Keratinocyte (primary cell): ENCODE measurements around the gene ID2. TPM values are rescaled to one million over a fixed set of nuclear protein-coding genes. Genes with fewer than 3 reads are reported as not detected.

Experiments used
- DNase-seq: peaks from one replicate; pipeline ENCODE4 v3.0.0-alpha.2; 2011; ENCODE audit warnings: low read depth, missing footprints, low spot score
- FAIRE-seq: peaks from 2 replicates; lab custom pipeline; 2011; peaks lifted over from hg19 to GRCh38; lab: Jason Lieb, UNC
- H2AFZ ChIP-seq: 2 replicates; pipeline ENCODE4 v1.6.0; 2012; ENCODE audit warnings: low read length, control low read depth, inconsistent platforms; ENCODE audit not compliant: control insufficient read depth
- H3K27ac ChIP-seq: 2 replicates; pipeline ENCODE4 v1.5.1; 2011; ENCODE audit warnings: low read length; ENCODE audit not compliant: control insufficient read depth, insufficient read depth
- H3K27me3 ChIP-seq: 3 replicates; pipeline ENCODE4 v1.6.0; 2011; ENCODE audit warnings: low read length; ENCODE audit not compliant: control insufficient read depth, insufficient read depth; ENCODE audit errors: extremely low read depth
- H3K36me3 ChIP-seq, 2 experiments: 2 replicates in 1 of 2; 3 replicates in 1 of 2; pipeline ENCODE4 v1.5.1; 2011; ENCODE audit warnings: low read length in 2 of 2, mild to moderate bottlenecking in 1 of 2; ENCODE audit not compliant: control insufficient read depth in 2 of 2, insufficient read depth in 2 of 2; ENCODE audit errors: extremely low read depth in 1 of 2
- H3K4me1 ChIP-seq: 3 replicates; pipeline ENCODE4 v1.5.1; 2011; ENCODE audit warnings: low read length; ENCODE audit not compliant: control insufficient read depth, insufficient read depth; ENCODE audit errors: extremely low read depth
- H3K4me2 ChIP-seq: 3 replicates; pipeline ENCODE4 v1.6.0; 2011; ENCODE audit warnings: low read depth, low read length; ENCODE audit not compliant: control insufficient read depth, insufficient read depth; ENCODE audit errors: extremely low read depth
- H3K4me3 ChIP-seq, 3 experiments: fragments of 200-600 bp in 1 of 3; sonication (generic) in 1 of 3; 2 replicates in 2 of 3; 3 replicates in 1 of 3; pipeline ENCODE4 v1.5.1; 2011 to 2016; ENCODE audit warnings: low read length in 3 of 3, mild to moderate bottlenecking in 3 of 3, control low read depth in 2 of 3, inconsistent platforms in 1 of 3, low read depth in 1 of 3, mixed read lengths in 1 of 3, mixed run types in 1 of 3, moderate library complexity in 1 of 3; ENCODE audit not compliant: control insufficient read depth in 2 of 3, insufficient read depth in 2 of 3; ENCODE audit errors: extremely low read depth in 1 of 3
- H3K79me2 ChIP-seq: 2 replicates; pipeline ENCODE4 v1.6.0; 2012; ENCODE audit warnings: low read length; ENCODE audit not compliant: control insufficient read depth, insufficient read depth
- H3K9ac ChIP-seq: 3 replicates; pipeline ENCODE4 v1.6.0; 2011; ENCODE audit warnings: low read length; ENCODE audit not compliant: control insufficient read depth, insufficient read depth; ENCODE audit errors: extremely low read depth
- H3K9me1 ChIP-seq: 3 replicates; pipeline ENCODE4 v1.6.0; 2011; ENCODE audit warnings: low read length; ENCODE audit not compliant: control insufficient read depth, insufficient read depth; ENCODE audit errors: extremely low read depth
- H3K9me3 ChIP-seq: 2 replicates; pipeline ENCODE4 v1.5.1; 2012; ENCODE audit warnings: low read depth, low read length; ENCODE audit not compliant: control insufficient read depth
- H4K20me1 ChIP-seq: 3 replicates; pipeline ENCODE4 v1.6.0; 2011; ENCODE audit warnings: low read length; ENCODE audit not compliant: control insufficient read depth, insufficient read depth; ENCODE audit errors: extremely low read depth
- CTCF ChIP-seq, 3 experiments: IDR thresholded peaks in 1 of 3; conservative IDR thresholded peaks in 1 of 3; optimal IDR thresholded peaks in 1 of 3; 2 replicates in 2 of 3; 3 replicates in 1 of 3; pipeline versions ENCODE3 to v1.5.1; 2011; ENCODE audit warnings: low read length in 3 of 3, mild to moderate bottlenecking in 3 of 3, moderate library complexity in 2 of 3, control low read depth in 1 of 3, inconsistent platforms in 1 of 3; ENCODE audit not compliant: insufficient read depth in 2 of 3; ENCODE audit errors: extremely low read depth in 1 of 3
- EZH2 ChIP-seq: IDR thresholded peaks from one replicate; pipeline ENCODE4 v1.6.1; 2012; ENCODE audit warnings: inconsistent platforms, mild to moderate bottlenecking, low read length, moderate library complexity
- dilution Hi-C: fragments of 300-500 bp; cut with MboI; formaldehyde crosslinking; loops from one replicate; pipeline ENCODE4 v1.7.0; 2020; ENCODE audit warnings: low sequenced_read_pairs; ENCODE audit not compliant: extremely low pct_ligation_motif_present
- polyA minus RNA-seq, 3 experiments: library from RNA; depleted of rRNA, polyadenylated mRNA; stranded (reverse); fragments of >200 nt; gene quantifications; 1 replicate in 1 of 3; 2 replicates in 1 of 3; 3 replicates in 1 of 3; pipeline ENCODE4 v1.2.3, GENCODE V29; 2011
- polyA plus RNA-seq, 5 experiments: library from polyadenylated mRNA; depleted of rRNA in 3 of 5; stranded (reverse) in 3 of 5; stranded (forward) in 1 of 5; unstranded in 1 of 5; fragments of >200 nt; gene quantifications; 1 replicate in 1 of 5; 2 replicates in 3 of 5; 3 replicates in 1 of 5; pipeline versions ENCODE4 v1.2.1 to v1.2.3, GENCODE V29; 2011 to 2012; ENCODE audit warnings: missing spikeins in 2 of 5, low read depth in 1 of 5, low replicate concordance in 1 of 5

ID2 gene
- polyA plus RNA-seq = 3.5 to 14.3 TPM (median 6.3 TPM) in 3 replicates
- polyA plus RNA-seq (2011; ENCODE audit: low read depth) = 7.7 TPM
- polyA plus RNA-seq (2011; cell fraction: cytosol; rRNA removed) = 2.1 and 2.2 TPM in 2 replicates
- polyA plus RNA-seq (2011; cell fraction: nucleus; rRNA removed) = 6.5 and 7.4 TPM in 2 replicates
- 2.1 and 10.7 TPM in 2 replicates for polyA plus RNA-seq (2012; ENCODE audit: low replicate concordance)
- 1.5 to 4.2 TPM (median 3.8 TPM) in 3 replicates for polyA minus RNA-seq
- polyA minus RNA-seq (2011; cell fraction: cytosol; rRNA and poly(A)+ RNA removed) = 3.6 TPM
- polyA minus RNA-seq (2011; cell fraction: nucleus; rRNA and poly(A)+ RNA removed) = 2.7 and 4.0 TPM in 2 replicates

GRCh38 chr2:8681786-8682692, at the start of gene ID2:
ID2 (plus strand) TSS chr2:8682056; CDS start chr2:8682166, 110 bp downstream.
- Histone ChIP-seq H3K4me3 (peak within 1 kb of the TSS; percentile 56 to 81 (median 75)), H3K36me3 (no peaks in the 10 kb centered on the region), H3K27ac (peak within 1 kb of the TSS; percentile 17), H4K20me1 (no peaks in the 10 kb centered on the region), H2AFZ (peak within 1 kb of the TSS; percentile 81), H3K9me1 (no peaks in the 10 kb centered on the region), H3K79me2 (no peaks in the 10 kb centered on the region), H3K27me3 (peaks cover 25% of the 10 kb centered on the region), H3K4me1 (peaks cover 29% of the 10 kb centered on the region), H3K9ac (peak within 1 kb of the TSS; percentile 57), H3K4me2 (peak within 1 kb of the TSS; percentile 97), H3K9me3 (no peaks in the 10 kb centered on the region)
- DNase-seq = peak; percentile 69
- FAIRE-seq = no peak
- TF ChIP-seq CTCF (optimal IDR thresholded peaks at IDR 0.05 in 1 of 3, IDR thresholded peaks at IDR 0.05 in 1 of 3, conservative IDR thresholded peaks at IDR 0.05 in 1 of 3; ENCODE audit: extremely low read depth in 1 of 3, insufficient read depth in 2 of 3, low read length in 3 of 3) (peak in 1 of 3 experiments; percentile 9), EZH2 (no peak)
- dilution Hi-C loops = no loop called here

- no peak overlapping the region for H2AFZ ChIP-seq
- TF ChIP-seq CTCF (optimal IDR thresholded peaks at IDR 0.05 in 1 of 3, IDR thresholded peaks at IDR 0.05 in 1 of 3, conservative IDR thresholded peaks at IDR 0.05 in 1 of 3; ENCODE audit: extremely low read depth in 1 of 3, insufficient read depth in 2 of 3, low read length in 3 of 3) (no peak), EZH2 (no peak)
- no peaks in the 10 kb centered on the region for H3K9me1 ChIP-seq
- no peaks in the 10 kb centered on the region for H3K36me3 ChIP-seq
- FAIRE-seq (no peak), DNase-seq (no peak)
- no peaks in the 10 kb centered on the region for H3K9me3 ChIP-seq
- H3K27me3 ChIP-seq = no peaks in the 10 kb centered on the region
- no peaks in the 10 kb centered on the region for H4K20me1 ChIP-seq
- H3K4me3 ChIP-seq = no peak overlapping the region
- H3K4me2 ChIP-seq = no peak overlapping the region
- H3K27ac ChIP-seq = no peak overlapping the region
- no peaks in the 10 kb centered on the region for H3K4me1 ChIP-seq
- dilution Hi-C loops = no loop called here
- no peak overlapping the region for H3K9ac ChIP-seq
- no peaks in the 10 kb centered on the region for H3K79me2 ChIP-seq
Observed at GRCh38 chr2:8632755-8633154, 49.1 kb upstream of the ID2 start.
